ENCODE data around the gene FGFRL1.
A peak's percentile ranks its signal among the peaks of the same experiment; 100 is the strongest.

Gene FGFRL1, protein sequence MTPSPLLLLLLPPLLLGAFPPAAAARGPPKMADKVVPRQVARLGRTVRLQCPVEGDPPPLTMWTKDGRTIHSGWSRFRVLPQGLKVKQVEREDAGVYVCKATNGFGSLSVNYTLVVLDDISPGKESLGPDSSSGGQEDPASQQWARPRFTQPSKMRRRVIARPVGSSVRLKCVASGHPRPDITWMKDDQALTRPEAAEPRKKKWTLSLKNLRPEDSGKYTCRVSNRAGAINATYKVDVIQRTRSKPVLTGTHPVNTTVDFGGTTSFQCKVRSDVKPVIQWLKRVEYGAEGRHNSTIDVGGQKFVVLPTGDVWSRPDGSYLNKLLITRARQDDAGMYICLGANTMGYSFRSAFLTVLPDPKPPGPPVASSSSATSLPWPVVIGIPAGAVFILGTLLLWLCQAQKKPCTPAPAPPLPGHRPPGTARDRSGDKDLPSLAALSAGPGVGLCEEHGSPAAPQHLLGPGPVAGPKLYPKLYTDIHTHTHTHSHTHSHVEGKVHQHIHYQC

DNA sequence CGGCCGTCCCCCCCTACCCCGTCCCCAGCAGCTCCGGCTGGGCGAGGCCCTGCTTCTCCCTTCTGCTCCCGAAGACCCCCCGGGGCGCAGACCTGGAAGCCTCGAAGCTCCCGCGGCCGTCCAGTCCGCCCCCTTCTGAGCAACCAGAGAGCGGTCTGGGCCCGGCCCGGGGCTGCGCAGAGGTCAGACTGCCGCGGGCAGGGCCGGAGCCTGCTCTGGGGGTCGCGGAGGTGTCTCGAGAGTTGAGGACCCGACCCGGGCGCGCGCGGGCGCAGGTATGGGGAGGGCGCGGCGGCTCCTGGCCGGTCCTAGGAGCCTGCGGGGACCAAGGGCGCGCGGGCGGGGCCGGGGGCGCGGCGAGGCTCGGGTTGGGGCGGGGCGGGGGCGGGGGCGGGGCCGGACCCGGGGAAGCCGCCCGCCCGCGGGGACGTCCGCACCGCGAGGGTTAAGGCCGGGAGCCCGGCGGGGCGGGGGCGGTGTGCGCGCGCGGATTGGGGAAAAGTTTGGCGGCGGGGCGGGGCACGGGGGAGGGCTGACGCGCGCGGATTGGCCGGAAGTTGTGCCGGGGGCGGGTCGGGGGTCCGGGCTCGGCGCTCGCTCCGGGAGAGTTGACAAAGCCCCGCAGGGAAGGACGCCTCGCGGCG is at the start of gene FGFRL1:
Gene FGFRL1, plus strand, starts transcription at position 605 of the 644 bp plus-strand sequence. CDS start 860 bp downstream, outside the sequence.
- peak; percentile 62 for DNase-seq (ENCODE audit: low spot score)

DNA sequence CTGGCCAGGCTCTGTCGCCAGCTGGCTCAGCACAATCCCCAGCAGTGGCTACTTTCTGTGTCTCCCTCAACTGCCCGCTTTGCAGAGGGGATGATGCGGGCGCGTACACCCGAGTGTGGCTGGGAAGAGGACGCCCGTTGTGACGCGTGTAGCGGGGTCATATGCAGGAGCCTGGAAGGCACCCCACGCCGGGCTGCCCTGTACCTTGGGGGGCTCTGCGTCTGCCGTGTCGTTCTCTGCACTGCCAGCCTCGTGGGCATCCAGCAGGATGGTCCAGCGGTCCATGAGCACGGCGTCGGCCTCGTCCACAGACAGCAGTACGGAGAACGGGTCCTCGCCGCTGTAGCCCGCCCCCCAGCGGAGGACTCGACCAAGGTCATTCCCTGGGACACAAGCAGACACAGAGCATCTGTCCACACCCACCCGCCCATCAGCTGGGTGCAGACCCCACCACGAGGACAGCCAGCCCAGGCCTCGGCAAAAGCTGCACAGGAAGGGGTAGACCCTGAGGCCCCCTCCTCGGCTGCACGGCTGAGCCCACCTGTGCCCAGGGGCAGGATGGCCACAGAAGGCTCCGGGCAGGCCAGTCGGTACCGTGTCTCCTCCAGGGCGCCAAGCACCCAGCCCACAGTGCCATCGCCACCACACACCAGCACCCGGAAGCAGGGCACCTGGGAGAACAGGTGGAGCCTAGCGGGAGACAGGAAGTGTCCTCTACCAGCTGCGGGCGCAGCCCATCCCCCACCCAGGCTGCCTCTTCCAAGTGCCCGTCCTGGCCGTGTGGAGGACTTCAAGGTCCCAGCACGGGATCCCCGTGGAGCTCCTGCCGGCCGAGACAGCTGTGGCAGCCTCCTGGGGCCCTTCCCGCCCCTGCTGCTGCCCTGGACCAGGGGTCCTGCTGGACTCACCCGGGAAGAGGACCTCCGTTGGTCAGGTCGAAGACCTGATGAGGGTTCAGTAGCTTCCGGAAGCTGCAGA is 48.9 kb upstream of the FGFRL1 start:
- DNase-seq (ENCODE audit: low spot score) = no peak

DNA sequence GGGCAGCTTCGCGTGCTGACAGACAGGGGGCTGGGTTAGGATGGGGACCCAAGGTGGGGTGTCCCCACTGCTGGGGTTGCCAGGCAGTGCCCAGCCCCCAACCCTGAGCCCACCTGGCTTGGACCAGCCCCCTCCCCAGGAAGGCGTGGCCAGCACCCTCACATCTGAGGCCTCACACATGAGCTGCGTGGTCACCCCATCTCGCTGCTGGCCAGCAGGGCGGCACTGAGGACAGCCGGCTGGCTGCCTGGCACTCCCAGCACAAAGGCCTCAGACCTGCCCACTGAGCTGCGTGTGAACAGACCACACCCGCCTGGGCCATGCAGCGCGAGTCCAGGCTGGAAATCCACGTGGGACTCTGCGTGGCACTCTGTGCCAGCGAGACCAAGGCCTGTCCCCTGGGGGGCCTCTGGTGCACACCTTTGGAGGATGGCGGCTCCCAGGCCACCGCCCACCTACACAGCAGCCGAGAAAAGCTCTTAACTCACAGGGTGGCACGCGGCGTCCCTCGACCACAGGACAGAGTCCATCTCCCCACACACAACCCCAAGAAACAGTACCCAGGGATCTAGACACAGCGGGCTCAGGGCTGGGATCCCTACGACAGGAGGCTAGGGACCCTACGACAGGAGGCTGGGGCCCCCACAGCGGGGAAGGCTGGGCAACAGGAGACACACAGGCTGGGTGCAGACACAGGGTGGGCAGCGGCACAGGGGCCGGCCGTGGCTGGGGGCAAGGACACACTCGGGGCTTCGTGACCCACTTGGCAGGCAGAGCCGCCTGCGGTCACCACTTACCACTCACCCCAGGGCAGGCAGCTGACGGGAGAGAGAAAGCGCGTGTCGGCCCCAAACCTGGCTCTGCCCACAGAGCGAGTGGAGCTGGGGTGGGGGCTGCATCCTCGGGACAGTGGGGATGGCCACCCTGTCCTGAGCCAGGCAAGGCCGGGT is 47.9 kb upstream of the FGFRL1 start:
- no peak for DNase-seq (ENCODE audit: low spot score)

DNA sequence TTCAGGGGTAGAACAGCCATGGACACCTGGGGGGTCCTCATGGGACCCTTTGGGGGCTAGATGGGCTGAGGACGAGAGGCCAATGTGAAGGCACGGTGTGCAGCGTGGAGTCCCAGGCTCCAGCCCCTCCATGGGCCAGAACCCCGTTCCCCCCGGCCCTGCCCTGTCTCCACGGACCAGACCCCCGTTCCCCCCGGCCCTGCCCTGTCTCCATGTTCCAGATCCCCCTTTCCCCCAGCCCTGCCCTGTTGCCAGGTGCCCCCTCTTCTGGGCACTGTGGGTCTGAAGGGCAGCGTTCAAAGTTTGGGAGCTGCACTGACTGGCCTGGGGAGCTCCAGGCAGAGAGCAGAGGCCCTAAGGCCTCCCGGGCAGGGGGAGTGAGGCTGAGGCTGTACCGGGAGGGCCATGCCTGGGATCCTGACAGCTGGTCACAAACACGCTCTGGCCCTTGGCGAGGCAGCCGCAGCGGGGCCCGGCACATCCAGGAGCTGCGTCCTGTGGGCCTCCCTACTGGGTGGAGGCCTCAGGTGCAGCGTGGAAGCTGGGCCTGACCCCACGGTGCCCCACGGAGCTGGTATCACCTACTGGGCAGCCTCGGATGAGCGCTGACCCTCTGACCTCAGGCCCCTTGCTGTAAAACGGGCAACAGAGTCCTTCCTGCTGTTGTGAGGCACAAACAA is 46.9 kb upstream of the FGFRL1 start:
- DNase-seq (ENCODE audit: low spot score) = no peak

DNA sequence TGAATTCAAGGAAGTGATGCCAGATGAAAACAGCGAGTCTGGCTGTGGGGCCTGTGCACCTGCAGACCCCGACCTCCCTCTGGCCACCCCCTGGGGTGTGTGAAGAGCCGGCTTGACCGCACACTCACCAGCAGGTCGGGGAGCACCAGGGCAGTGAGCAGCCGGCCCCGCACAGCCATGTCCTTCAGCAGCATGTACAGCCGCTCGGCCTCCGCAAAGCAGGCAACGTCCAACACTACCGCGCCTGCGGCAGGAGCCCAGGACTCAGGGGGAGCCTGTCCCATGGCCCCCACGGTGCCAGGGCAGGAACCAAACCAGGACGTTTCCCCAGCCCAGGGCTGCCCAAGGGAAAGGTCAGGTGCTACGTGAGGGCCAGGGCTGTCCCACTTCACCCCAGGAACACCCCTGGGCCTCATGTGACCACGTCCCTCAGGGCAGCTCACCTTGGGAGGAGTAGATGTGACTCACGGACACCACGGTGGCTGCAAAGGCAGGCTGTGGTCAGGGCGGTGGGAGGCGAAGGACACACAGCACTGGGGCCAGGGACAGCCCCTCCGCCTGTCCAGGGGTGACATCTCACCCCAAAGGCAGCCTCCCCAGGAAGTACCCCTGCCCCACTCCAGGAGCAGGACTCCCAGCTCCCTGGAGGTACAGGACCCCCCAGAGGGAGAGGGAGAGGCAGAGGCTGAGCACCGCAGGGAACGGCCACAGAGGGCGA is 46.2 kb upstream of the FGFRL1 start:
- no peak for DNase-seq (ENCODE audit: low spot score)

DNA sequence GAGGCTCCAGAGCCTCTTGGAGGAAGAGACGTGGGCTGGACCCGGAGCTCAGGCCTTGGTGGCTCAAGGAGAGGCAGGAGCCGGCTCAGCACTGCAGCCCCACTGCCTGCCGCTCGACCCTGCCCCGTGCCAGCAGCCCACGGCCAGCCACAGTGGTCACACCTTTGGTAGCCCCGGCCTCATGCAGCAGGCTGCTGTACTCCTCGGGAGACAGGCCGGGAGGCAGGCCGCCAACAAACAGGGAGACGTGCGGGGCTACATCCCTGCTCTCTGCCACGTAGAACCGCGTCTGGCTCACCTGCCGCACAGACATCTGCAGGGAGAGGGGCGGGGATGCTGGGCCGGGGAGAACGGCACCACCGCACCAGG is 45.7 kb upstream of the FGFRL1 start:
- no peak for DNase-seq (ENCODE audit: low spot score)

DNA sequence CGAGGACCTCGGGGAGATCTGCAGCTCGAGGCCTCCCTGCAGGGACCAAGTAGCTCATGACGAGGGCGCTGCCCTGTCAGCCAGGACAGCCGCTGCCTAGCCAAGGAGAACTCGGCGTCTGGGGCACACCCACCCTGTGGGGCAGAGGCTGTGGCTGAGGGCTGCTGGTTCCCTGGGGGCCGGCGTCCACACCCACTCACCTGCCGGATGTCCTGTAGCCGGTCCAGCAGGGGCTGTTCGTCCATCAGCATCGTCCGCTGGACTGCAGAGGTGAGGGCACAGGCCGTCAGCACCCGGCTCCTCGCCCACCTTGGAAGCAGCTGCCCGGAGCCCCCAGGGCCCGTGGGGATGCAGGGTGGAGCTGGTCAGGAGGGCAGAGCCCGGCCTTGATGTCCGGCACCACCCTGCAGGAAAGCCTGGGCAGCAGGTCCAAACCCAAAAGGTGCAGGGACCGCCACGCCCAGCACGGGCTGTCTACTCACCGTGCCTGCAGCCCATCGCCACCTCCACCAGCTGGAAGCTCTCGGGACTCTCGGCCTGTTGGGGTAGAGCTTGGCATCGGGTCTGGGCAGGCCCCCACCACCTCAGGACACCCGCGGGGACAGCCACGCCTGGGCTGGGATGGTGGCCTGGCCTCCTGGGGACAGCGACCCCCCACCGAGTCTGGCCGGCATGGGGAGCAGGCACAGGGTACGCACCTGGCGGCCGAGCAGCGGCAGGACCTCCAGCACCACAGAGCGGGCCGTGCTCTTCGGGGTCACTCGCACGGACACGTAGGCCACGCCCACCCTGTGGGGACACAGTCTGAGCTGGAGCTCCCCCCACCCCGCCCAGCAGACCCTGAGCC is 44.9 kb upstream of the FGFRL1 start:
- DNase-seq (ENCODE audit: low spot score) = no peak

DNA sequence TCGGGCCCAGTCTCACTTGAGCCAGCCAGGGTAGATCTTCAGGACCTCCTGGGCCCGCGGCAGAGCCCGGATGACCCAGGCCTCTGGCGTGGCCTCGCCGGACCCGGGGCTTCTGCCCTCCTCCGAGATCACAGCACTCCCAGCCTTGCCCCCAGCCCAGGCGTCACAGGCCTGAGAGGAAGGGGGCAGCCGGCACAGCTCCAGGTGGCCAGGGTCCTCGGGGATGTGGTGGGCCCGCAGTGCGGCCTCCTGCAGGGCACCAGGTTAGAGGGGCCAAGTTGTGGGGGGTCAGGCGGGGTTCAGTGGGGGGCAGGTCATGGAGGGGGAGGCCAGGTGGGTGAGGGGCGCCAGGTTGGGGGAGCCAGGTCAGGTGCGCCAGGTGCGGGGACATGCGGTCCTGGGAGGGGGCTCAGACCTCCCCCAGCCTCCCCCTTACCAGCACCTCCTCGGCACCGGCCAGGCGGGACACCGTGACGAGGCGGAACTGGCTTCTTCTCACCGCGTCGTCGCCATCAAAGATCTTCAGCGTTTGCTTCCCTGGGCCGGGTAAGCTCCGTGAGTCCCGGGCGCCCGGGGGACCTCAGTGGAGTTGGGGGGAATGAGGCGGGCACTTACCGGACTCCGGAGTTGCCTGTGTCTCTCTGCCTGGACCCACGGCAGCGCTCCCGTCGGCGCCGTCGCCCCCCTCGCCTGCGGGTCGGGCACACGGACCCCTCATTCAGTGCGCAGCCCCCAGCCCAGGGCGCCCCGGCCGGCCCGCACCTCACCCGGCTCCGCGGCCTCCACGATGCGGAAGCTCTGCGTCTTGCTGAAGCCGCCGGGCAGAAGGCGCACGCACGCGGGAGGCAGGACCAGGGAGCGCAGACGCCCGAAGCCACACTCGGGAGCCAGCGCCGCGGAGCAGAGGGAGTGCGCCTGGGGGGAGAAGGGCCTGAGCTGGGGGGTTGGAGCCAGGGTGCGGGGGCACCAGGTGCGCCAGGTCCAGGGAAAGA is 44.0 kb upstream of the FGFRL1 start:
- DNase-seq (ENCODE audit: low spot score) = no peak

DNA sequence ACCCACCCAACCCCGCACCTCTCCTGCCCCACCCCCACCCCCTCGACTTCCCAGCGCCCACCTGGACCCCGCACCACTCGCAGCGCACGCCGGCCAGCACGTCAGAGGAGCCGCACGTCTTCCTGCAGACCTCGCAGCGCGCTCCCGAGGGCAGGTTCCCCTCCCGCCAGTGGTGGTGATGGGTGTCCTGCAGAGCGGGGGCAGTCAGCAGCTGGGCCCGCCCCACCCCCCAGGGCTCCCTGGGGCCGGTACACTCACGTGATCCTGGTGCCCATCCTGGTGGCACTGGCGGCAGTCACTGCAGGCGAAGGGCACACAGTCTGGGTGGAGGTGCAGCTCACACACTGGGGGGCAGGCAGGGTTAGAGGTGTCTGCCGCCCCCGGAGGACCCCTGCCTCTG is 43.2 kb upstream of the FGFRL1 start:
- DNase-seq (ENCODE audit: low spot score) = no peak

DNA sequence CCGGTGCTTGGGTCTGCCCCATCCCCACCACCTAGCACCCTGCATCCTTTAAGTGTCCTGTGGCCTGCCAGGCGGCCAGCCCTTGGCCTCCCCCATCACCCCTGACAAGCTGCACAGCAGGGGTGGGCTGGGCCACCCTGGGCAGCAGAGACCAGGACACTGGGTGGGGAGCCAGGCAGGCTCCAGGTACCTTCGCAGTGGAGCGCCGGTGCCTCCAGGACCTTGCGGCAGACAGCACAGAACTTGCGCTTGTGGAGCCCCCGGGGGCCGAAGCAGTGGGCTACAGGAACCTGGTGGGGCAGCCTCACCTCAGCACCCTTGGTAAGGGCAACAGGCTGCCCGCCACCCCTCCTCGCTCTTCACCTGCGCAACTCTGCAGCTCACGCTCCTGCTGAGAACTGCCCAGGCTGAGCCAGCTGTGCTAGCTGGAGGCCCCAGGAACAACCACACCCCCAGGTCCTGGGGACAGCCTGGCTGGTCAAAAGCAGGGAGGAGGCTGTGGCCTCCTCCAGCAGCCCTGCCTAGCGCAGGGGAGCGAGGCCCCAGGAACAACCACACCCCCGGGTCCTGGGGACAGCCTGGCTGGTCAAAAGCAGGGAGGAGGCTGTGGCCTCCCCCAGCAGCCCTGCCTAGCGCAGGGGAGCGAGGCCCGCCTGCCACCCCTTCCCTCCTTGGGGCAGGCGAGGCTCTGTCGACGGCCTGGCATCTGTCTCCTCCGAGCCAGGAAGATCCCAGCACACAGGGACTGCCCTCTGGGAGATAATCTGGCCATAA is 42.6 kb upstream of the FGFRL1 start:
- no peak for DNase-seq (ENCODE audit: low spot score)

DNA sequence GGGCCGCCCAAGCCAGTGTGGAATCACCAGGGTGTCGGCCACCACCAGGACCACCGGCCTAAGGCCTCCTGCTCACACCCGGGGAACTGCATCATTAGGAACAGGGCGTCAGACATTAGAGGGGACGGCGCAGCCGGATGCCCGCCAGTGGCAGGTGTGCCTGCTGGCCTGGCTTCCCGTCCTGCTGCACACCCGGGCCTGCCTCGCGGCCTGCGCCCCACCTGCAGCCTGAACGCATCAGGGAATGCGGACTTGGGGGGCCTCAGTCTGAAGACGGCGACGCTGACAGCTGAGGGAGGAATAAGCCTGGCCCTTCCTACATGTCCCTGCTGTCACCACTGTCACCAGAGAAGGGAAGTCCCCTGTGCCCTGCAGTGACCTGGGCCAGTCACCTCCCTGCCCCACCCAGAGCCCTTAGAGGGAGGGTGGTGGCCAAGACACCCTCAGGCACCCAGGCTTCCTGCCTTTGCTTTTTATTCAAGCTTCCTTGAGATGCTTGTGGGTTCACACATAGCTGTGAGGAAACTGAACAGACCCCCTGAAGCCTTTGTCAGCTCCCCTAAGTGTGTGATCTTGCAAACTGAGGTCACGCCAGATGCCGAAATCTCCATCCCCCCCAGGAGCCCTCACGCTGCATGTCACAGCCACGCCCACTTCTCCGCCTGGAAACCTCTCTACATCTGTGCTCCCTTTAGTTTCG is 41.2 kb upstream of the FGFRL1 start:
- DNase-seq (ENCODE audit: low spot score) = no peak

DNA sequence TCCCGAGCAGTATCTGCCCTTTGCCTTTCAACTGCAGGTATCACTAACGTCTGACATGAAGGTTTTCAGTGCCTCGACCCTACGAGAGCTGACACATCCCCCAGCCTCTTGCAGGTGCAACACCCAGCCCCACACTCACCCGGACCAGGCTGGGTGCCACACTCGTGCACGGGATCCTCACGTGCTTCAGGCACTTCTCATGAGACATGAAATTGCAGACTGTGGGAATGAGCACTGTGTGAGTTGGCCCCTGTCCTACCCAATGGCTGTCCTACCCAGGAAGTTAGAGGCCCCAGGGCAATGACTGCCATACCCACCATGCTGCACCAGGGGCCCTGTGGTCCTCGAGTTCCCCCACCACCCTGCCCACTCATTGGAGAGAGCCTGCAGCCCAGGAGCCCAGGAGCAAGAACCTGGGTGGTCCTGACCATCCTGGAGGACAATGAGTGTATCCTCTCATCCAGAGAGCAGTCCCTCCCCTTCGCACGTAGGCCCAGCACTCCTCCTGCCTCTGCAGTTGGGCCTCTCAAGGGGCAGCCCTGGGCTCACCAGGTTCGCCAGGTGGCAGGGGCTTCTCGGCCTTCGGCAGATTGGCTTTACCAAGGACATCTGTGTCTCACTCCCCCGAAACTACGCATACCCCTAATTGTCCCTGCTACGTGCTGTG is 40.4 kb upstream of the FGFRL1 start:
- no peak for DNase-seq (ENCODE audit: low spot score)

DNA sequence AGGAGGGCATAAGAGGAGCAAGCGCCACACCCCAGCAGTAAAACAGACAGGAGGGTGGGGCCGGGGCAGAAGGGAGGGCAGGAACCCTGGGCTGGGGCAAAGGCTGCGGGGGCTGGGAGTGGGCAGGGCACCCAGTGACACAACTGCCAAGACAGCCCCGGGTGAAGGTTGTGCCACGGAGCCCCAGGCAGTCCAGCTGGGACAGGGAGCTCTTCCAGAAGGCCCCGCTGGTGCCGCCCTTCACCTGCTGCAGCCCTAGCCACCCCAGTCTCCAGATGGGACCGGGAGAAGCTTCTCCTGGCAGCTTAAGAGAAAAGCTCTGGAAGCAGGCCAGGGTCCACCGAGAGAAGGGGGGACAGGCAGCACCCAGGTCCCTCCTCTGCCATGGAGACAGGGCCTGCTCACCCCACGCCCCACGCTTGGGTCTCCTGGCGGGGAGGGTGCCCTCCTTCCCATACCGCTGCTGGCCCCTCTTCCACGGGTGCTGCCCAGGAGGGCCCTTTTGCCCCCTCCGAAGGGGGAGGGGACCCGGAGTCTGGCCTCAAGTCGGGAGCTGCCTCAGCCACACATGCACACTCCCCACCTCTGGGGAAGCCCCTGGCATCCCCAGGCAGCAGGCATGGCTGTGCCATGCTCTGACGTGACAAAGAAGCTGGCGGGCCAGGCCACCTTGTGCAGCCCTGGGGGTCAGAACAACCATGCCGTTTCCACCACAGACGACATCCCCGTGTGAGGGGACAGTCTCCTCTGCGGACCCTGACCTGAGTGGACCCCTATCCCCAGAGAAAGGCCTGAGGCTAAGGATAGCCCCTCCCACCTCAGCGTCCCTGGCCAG is 39.5 kb upstream of the FGFRL1 start:
- DNase-seq (ENCODE audit: low spot score) = no peak

DNA sequence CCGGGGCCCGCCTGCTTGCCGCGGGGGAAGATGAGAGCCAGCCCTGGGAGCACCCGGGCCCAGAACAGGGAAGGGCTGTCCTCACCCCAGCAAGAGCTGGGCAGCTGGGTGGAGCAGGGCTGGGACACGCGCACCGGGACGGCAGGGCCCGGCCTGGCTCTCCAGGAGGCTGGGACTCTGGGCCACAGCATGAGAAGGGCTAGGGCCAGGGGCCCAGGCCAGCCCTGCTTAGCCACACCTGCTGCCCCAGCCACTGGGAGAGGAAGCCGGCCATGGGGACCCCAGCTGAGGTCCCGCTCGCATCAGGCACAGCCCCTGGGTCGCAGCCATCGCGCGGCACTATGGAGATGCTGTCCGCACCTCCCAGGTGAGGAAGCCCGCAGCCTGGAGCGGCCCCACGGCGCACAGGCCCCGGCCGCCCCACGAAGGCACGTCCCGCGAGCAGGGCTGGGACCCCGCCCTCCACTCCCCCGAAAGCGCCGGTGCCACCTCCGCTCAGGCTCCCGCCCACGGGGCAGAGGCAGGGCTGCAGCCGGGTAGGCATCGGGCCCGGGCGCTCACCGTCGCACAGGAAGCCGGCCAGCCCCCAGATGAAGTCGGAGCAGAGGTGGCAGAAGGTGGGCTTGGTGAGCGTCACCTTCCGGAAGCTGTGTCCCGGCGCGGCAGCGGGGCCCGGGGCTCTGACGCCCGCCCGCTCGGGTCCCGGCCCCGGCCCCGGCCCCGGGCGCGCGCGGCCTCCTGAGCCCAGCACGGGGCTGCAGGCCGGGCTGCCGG is 38.6 kb upstream of the FGFRL1 start:
- no peak for DNase-seq (ENCODE audit: low spot score)

Measured in COLO829 (cell line).